Osteoblast (primary cell): ENCODE data around the gene CEP170B. TPM values are rescaled to one million over a fixed set of nuclear protein-coding genes. Genes with fewer than 3 reads are reported as not detected.
"Not testable (repeated sequence)": the region's sequence is repeated elsewhere in the genome, so short reads cannot be mapped to it uniquely, and the experiment has no call there.

Experiments used
- DNase-seq: peaks from one replicate; pipeline ENCODE4 v3.0.0; 2011; ENCODE audit warnings: low spot score, mixed read lengths; ENCODE audit not compliant: insufficient read length; ENCODE audit errors: missing footprints
- H2AFZ ChIP-seq: 2 replicates; pipeline ENCODE4 v1.6.0; 2011; ENCODE audit warnings: mild to moderate bottlenecking, low read length
- H3K27ac ChIP-seq: 2 replicates; pipeline ENCODE4 v1.5.1; 2011; ENCODE audit warnings: mild to moderate bottlenecking, low read depth, low read length, moderate library complexity
- H3K27me3 ChIP-seq: 2 replicates; pipeline ENCODE4 v1.6.0; 2012; ENCODE audit warnings: mild to moderate bottlenecking, control low read depth, inconsistent platforms, low read length, moderate library complexity; ENCODE audit not compliant: insufficient read depth
- H3K36me3 ChIP-seq: 2 replicates; pipeline ENCODE4 v1.5.1; 2011; ENCODE audit warnings: mild to moderate bottlenecking, low read length, control low read depth, moderate library complexity; ENCODE audit not compliant: insufficient read depth
- H3K4me1 ChIP-seq: 2 replicates; pipeline ENCODE4 v1.5.1; 2011; ENCODE audit warnings: mild to moderate bottlenecking, low read length, control low read depth, moderate library complexity; ENCODE audit not compliant: insufficient read depth
- H3K4me2 ChIP-seq: 2 replicates; pipeline ENCODE4 v1.6.0; 2011; ENCODE audit warnings: mild to moderate bottlenecking, low read length; ENCODE audit not compliant: insufficient read depth
- H3K4me3 ChIP-seq: fragments of 200-600 bp; sonication (generic); 3 replicates; pipeline ENCODE4 v1.5.1; 2012; ENCODE audit warnings: mild to moderate bottlenecking, low read length, inconsistent platforms; ENCODE audit not compliant: insufficient read depth
- H3K79me2 ChIP-seq: 2 replicates; pipeline ENCODE4 v1.6.0; 2012; ENCODE audit warnings: mild to moderate bottlenecking, low read length, control low read depth, inconsistent platforms; ENCODE audit not compliant: insufficient read depth
- H3K9me3 ChIP-seq: 2 replicates; pipeline ENCODE4 v1.5.1; 2011; ENCODE audit warnings: low read depth, low read length, control low read depth
- H4K20me1 ChIP-seq: 2 replicates; pipeline ENCODE4 v1.6.0; 2012; ENCODE audit warnings: mild to moderate bottlenecking, low read length, control low read depth; ENCODE audit not compliant: insufficient read depth
- CTCF ChIP-seq: IDR thresholded peaks from 2 replicates; pipeline ENCODE4 v1.5.1; 2011; ENCODE audit warnings: mild to moderate bottlenecking, low read depth, low read length, moderate library complexity; ENCODE audit errors: extremely low read depth
- total RNA-seq: library from RNA; depleted of rRNA; stranded (reverse); fragments of >200 nt; gene quantifications from 2 replicates; pipeline ENCODE4 v1.2.3, GENCODE V29; 2012

Gene CEP170B
- total RNA-seq, 1 donor: 21.0 TPM

- Histone ChIP-seq H3K27me3 (peaks cover 4% of the 10 kb centered on the region), H3K36me3 (no peaks in the 10 kb centered on the region), H4K20me1 (peaks cover 8% of the 10 kb centered on the region), H3K4me3 (no peak overlapping the region), H2AFZ (no peak overlapping the region), H3K79me2 (no peaks in the 10 kb centered on the region), H3K4me2 (no peak overlapping the region), H3K9me3 (no peaks in the 10 kb centered on the region), H3K4me1 (no peaks in the 10 kb centered on the region), H3K27ac (no peak overlapping the region)
- peak; percentile 44 for DNase-seq
- no peak for TF ChIP-seq CTCF
Observed at GRCh38 chr14:104898870-104899510, 33.9 kb downstream of the CEP170B start.

- DNase-seq: no peak
Observed at GRCh38 chr14:104899781-104900180, 34.7 kb downstream of the CEP170B start.

GRCh38 chr14:104900639-104901512 is 35.8 kb downstream of the CEP170B start:
- Histone ChIP-seq H3K36me3 (no peaks in the 10 kb centered on the region), H3K4me1 (no peaks in the 10 kb centered on the region), H3K4me2 (no peak overlapping the region), H3K27ac (no peak overlapping the region), H3K9me3 (no peaks in the 10 kb centered on the region), H3K79me2 (no peaks in the 10 kb centered on the region), H3K4me3 (no peak overlapping the region), H3K27me3 (peaks cover 5% of the 10 kb centered on the region), H2AFZ (no peak overlapping the region), H4K20me1 (peaks cover 2% of the 10 kb centered on the region)
- TF ChIP-seq CTCF: no peak
- DNase-seq: no peak

More at GRCh38 chr14:104899781-104900180, 34.7 kb downstream of the CEP170B start:
- Histone ChIP-seq H3K79me2 (no peaks in the 10 kb centered on the region), H3K36me3 (no peaks in the 10 kb centered on the region), H3K4me3 (no peak overlapping the region), H3K27ac (no peak overlapping the region), H3K9me3 (no peaks in the 10 kb centered on the region), H4K20me1 (peaks cover 8% of the 10 kb centered on the region), H3K27me3 (peaks cover 5% of the 10 kb centered on the region), H3K4me1 (no peaks in the 10 kb centered on the region), H2AFZ (no peak overlapping the region), H3K4me2 (no peak overlapping the region)
- no peak for TF ChIP-seq CTCF

- Histone ChIP-seq H3K9me3 (peaks cover 3% of the 10 kb centered on the region), H3K36me3 (no peaks in the 10 kb centered on the region), H2AFZ (no peak overlapping the region), H3K4me3 (no peak overlapping the region), H3K27ac (no peak overlapping the region), H3K4me2 (no peak overlapping the region), H3K27me3 (peaks cover 17% of the 10 kb centered on the region), H3K79me2 (no peaks in the 10 kb centered on the region), H3K4me1 (no peaks in the 10 kb centered on the region), H4K20me1 (no peaks in the 10 kb centered on the region)
- DNase-seq: no peak
- TF ChIP-seq CTCF: no peak
Observed at GRCh38 chr14:104903990-104904389, 38.9 kb downstream of the CEP170B start.

- not testable (repeated sequence) for H3K9me3 ChIP-seq, H3K4me3 ChIP-seq, H3K36me3 ChIP-seq, H3K4me2 ChIP-seq, H4K20me1 ChIP-seq, H2AFZ ChIP-seq, H3K79me2 ChIP-seq, H3K27ac ChIP-seq, H3K4me1 ChIP-seq
- peaks cover 17% of the 10 kb centered on the region for H3K27me3 ChIP-seq
- peak; percentile 41 for DNase-seq
Observed at GRCh38 chr14:104904650-104905578, 39.8 kb downstream of the CEP170B start.
